HG03280 (cell line): ENCODE data around the gene TMLHE.
"Not testable (repeated sequence)": the region's sequence is repeated elsewhere in the genome, so short reads cannot be mapped to it uniquely, and the experiment has no call there.

ENCODE experiments used
- ATAC-seq: cut with Tn5 transposase; IDR thresholded peaks from one replicate; pipeline ENCODE4 v1.9.1; 2021; ENCODE audit warnings: mild to moderate bottlenecking, moderate library complexity; ENCODE audit not compliant: unreplicated experiment

The TMLHE gene, protein sequence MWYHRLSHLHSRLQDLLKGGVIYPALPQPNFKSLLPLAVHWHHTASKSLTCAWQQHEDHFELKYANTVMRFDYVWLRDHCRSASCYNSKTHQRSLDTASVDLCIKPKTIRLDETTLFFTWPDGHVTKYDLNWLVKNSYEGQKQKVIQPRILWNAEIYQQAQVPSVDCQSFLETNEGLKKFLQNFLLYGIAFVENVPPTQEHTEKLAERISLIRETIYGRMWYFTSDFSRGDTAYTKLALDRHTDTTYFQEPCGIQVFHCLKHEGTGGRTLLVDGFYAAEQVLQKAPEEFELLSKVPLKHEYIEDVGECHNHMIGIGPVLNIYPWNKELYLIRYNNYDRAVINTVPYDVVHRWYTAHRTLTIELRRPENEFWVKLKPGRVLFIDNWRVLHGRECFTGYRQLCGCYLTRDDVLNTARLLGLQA

GRCh38 chrX:155612312-155613224 lies at the start of gene TMLHE, which contains the start of gene SPRY3:
TSS of gene TMLHE (minus strand) at chrX:155612952. CDS start at chrX:155545276, 67,676 bp downstream.
TSS of gene SPRY3 (plus strand) at chrX:155612586.
- peak; percentile 90 for ATAC-seq

GRCh38 chrX:155662282-155662681 lies 49.5 kb upstream of the TMLHE start:
- no peak for ATAC-seq

GRCh38 chrX:155645180-155645579 lies 32.4 kb upstream of the TMLHE start:
- no peak for ATAC-seq

DNA sequence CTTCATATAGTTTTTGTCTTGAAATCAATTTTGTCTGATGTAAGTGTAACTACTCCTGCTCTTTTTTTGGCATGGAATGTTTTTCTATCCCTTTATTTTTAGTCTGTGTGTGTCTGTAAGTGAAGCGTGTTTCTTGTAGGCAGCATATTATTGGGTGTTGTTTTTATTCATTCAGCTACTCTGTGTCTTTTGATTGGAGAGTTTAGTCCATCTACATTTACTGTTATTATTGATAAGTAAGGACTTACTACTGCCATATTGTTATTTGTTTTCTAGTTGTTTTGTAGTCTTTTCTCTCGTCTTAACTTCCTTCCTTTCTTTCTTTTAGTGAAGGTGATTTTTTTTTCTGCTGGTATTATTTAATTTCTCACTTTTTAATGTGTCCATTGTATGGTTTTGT lies 30.5 kb upstream of the TMLHE start:
- ATAC-seq = no peak

DNA sequence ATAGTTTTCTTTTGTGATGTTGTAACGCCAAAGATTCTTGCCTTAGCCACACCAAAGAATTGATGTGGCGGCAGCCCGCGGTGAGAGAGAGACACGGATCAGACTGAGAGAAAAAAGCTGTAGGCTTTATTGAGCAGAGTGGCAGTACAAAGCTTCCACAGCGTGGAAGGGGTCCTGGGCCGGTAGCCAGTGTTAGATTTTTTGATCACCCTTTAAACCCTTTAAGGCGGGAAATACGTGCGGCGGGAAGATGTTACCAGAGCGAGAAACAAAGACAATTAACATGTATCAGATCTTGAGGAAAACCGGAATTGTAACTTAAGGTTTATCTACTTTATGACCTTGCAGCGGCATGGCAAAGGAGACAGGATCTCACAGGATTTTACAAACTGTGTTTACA lies 28.6 kb upstream of the TMLHE start:
- not testable (repeated sequence) for ATAC-seq

DNA sequence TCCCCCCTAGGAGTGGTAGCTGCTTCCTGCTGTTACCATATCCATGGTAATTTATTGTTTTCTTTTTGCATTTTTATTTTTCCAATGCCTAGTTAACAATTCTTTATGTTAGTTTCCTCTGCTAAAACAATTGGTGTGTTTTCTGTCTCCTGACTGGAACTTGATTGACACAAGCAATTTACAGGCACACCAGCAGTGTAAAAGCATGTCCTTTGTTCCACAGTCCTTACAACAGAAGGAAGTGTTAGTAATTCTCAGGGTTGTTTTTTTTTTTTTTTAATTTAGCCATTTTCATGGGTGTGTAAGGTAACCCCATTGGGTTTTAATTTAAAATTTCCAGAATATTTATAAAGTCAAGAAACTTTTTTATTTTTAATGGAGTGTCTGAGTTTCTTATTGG lies 25.0 kb upstream of the TMLHE start:
- ATAC-seq = no peak

- ATAC-seq = not testable (repeated sequence)
Observed at GRCh38 chrX:155635019-155635418, 22.3 kb upstream of the TMLHE start.

DNA sequence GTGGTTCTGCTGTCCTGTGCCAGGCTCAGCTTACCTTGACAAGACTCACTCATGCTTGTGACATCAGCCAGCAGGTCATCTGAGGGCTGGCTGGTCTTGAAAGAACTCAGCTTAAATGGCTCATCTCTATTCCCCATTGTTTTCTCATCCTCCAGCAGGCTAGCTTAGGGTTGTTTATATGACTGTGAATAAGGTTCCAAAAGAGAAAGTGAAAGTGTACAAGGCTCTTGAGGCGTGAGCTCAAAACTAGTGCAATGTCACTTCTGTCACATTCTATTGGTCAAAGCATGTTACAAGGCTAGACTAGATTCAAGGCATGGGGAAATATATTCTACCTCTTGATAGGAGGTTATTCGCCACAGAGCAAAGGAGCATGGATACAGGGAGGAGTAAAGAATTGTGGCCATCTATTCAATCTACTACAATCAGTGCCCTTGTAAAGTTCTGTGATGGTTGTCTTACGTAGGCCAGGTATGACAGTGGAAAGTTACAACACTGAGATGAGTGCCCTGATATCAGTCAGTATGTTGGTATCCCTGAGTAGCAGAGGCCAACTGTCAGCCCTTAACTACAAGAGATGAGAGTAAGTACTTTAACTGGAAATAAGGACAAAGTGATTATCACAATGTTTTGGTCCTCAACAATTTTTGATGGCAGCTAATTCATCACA lies 19.8 kb upstream of the TMLHE start:
- no peak for ATAC-seq

DNA sequence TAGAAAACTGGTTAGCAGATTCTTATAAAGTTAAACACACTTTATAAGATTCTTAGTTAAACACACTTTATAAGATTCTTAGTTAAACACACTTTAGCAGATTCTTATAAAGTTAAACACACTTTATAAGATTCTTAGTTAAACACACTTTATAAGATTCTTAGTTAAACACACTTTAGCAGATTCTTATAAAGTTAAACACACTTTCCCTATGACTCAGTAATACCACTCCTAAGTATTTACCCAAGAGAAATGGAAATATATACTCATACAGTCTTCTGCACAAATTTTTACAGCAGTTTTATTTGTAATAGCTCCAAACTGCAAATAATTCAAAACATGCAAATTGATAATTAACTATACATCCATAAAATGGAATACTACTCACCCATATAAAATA lies 7.4 kb upstream of the TMLHE start:
- ATAC-seq = not testable (repeated sequence)

GRCh38 chrX:155615938-155616337 lies 3.2 kb upstream of the TMLHE start:
- no peak for ATAC-seq

- ATAC-seq = no peak
Observed at GRCh38 chrX:155613927-155614559, 1.3 kb upstream of the TMLHE start.

DNA sequence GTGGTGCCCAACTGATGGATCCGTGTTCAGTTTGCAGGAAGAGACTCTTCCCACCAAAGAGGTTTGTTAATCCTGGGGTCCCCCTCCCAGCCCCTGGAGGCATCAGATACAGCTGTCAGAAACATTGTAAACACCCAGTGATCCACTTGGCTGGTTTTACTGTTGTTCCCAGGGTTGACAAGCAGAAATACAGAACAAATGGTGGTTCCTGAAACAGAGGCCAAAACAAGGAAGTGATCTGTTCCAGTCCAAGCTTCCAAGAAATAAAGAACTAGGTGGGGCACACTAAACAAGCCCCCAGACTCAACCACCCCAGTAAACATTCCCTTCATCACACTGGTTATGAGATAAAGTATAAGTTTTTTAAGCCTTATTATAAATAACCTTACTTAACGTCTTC lies 1.4 kb downstream of the TMLHE start:
- ATAC-seq = no peak

- no peak for ATAC-seq
Observed at GRCh38 chrX:155592981-155593380, 19.8 kb downstream of the TMLHE start.

GRCh38 chrX:155592331-155592730 lies 20.4 kb downstream of the TMLHE start:
- ATAC-seq = no peak

GRCh38 chrX:155577682-155578081 lies 35.1 kb downstream of the TMLHE start:
- no peak for ATAC-seq

DNA sequence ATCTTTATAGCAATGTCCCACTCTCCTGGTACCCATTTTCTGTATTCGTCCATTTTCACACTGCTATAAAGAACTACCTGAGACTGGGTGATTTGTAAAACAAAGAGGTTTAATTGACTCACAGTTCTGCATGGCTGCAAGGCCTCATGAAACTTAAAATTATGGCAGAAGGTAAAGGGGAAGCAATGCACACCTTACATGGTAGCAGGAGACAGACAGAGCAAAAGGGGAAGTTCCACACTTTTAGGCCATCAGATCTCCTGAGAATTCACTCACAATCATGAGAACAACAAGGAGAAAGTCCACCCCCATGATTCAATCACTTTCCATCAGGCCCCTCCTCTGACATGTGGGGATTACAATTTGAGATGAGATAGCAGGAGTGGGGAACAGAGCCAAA lies 49.7 kb downstream of the TMLHE start:
- no peak for ATAC-seq

DNA sequence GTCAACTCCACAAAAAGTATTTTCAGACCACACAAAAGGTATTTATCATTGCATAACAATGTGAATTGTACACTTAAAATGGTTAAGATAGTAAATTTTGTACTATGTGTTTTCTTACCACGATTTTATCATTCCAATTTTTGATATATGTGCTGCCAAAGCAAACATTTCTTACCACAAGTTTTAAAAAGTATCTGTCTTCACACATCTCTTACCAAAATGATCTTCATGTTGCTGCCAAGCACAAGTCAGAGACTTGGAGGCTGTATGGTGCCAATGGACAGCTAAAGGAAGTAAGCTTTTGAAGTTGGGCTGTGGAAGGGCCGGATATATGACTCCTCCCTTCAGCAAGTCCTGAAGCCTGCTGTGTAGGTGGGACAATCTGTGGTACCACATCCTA lies 67.9 kb downstream of the TMLHE start:
- ATAC-seq = no peak

DNA sequence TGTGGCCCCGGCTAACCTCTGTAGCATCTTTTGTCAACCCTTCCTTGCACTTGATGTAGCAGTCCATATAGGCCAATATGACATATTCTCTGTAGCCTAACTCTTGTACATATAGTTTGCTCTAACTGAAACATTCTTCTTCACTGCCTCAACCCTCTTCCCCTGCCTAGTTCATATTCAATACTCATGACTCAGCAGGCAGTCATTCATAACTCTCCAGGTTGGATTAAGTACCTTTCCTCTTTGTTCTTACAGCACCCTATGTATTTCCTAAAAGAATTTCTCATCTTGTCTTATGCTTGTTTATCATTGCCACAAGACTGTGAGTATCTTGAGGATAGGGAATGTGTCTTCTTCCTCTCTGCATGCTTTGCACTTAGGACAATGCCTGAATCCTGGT lies 76.9 kb downstream of the TMLHE start:
- ATAC-seq = no peak

DNA sequence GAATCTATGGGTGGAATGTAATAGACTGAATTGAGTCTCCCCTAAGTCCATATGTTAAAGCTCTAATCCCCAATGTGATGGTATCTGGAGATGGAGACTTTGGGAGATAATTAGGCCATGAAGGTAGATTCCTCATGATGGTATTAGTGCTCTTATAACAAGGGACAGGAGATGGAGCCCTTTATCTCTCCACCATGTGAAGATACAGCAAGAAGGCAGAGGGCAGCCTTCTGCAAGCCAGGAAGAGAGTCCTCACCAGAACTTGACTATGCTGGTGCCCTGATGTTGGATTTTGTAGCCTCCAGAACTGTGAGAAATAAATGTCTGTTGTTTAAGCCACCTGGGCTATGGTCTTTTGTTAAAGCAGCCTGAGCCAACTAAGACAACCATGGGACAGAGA lies 78.0 kb downstream of the TMLHE start:
- no peak for ATAC-seq

DNA sequence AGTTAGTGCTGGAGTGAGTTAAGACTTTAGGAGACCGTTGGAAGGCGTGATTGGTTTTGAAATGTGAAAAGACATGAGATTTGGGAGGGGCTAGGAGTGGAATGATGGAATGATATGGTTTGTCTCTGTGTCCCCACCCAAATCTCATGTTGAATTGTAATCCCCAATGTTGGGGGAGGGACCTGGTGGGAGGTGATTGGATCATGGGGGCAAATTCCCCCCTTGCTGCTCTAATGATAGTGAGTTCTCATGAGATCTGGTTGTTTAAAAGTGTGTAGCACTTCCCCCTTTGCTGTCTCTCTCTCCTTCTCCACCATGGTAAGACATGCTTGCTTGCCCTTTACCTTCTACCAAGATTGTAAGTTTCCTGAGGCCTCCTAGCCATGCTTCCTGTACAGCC lies 85.7 kb downstream of the TMLHE start:
- not testable (repeated sequence) for ATAC-seq

DNA sequence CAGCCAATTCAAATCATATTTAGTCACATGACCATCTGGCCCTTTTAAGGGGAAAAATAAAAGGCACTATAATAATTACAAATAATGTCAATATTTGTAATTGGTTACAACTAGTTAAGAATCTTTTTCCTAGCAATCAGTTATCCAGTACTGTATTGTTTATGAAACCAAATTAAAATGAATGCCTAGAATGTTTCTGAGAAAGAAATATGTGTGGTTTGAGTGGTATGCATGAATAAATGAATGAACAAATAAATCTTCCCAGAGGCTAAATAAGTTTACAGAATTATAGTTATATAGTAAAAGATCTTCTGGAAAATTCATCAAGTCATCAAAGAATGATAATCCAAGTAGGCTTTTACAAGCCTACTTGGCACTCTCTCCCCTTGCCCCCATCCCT lies 98.5 kb downstream of the TMLHE start:
- no peak for ATAC-seq
